Measurements from ENCODE around the gene VPS50.
A peak's percentile ranks its signal among the peaks of the same experiment; 100 is the strongest.

Gene VPS50, protein sequence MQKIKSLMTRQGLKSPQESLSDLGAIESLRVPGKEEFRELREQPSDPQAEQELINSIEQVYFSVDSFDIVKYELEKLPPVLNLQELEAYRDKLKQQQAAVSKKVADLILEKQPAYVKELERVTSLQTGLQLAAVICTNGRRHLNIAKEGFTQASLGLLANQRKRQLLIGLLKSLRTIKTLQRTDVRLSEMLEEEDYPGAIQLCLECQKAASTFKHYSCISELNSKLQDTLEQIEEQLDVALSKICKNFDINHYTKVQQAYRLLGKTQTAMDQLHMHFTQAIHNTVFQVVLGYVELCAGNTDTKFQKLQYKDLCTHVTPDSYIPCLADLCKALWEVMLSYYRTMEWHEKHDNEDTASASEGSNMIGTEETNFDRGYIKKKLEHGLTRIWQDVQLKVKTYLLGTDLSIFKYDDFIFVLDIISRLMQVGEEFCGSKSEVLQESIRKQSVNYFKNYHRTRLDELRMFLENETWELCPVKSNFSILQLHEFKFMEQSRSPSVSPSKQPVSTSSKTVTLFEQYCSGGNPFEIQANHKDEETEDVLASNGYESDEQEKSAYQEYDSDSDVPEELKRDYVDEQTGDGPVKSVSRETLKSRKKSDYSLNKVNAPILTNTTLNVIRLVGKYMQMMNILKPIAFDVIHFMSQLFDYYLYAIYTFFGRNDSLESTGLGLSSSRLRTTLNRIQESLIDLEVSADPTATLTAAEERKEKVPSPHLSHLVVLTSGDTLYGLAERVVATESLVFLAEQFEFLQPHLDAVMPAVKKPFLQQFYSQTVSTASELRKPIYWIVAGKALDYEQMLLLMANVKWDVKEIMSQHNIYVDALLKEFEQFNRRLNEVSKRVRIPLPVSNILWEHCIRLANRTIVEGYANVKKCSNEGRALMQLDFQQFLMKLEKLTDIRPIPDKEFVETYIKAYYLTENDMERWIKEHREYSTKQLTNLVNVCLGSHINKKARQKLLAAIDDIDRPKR

DNA sequence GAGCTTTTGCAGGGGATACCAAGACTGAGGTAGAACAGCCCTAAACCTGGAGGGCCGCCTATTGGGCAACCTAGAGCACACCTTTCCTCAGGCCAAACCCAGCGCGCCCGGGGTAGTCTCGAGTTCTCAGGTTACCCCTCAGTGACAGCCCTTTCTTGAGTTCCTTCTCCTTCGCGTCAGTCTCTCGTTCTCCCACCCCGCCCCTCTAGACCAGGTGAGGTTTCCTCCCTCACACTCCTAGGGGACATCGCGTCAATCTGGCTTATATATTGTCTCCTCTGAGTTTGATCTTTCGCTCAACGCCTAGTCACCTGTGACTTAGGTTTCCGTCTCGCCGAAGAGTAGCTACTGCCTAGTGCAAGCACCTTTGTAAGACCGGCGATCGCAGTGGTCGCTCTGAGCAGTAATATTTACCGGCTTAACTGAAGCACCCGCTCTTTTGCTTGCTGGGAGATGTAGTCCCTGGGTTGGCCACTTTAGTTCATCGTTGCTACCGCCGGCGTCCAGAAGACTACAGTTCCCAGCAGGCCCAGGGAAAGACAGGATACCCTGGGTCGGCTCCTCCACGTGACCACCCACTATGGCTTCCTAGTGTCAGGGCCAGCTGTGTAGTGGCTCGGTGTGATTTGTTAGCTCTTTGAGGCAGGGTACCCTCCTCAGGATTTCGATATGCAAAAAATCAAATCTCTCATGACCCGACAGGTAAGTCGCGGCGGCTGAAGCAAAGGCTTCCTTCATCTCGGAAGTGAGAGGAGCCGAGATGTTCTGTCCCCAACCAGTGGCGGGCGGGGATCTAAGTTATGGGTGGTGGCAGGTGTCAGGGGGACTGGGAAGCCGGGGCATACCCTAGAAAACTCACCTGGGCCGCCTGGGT lies at the start of gene VPS50:
Gene VPS50 (plus strand): TSS at position 568 of the 874 bp plus-strand sequence. CDS start 102 bp downstream, at position 670.
- DNase-seq, result peak; percentile 96

- no peak for DNase-seq
These were observed 46.7 kb upstream of the VPS50 start for GRCh38 chr7:93185303-93186027.

GRCh38 chr7:93188870-93189634 lies 43.1 kb upstream of the VPS50 start:
- no peak for DNase-seq

GRCh38 chr7:93194386-93194785 lies 37.8 kb upstream of the VPS50 start:
- DNase-seq, result no peak

DNA sequence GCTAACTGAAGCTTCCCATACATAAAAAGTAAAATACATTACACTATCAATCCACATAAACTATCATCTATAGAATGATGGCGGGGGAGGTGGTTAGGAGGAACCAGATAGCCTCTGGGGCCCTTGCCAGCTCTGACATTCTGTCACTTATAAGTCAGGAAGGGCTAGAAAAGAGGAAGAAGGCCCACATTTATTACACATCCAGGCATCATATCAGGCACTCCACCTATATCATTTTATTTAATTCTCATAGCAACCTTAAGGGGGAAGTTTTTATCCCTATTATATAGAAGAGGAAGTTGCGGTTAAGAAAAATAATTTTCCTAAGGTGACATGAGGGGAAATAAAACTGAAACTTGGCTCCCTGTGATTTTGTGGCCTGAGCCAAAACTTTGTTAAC lies 35.8 kb upstream of the VPS50 start:
- no peak for DNase-seq

- DNase-seq, result no peak
These were observed 33.7 kb upstream of the VPS50 start for GRCh38 chr7:93198472-93198871.

DNA sequence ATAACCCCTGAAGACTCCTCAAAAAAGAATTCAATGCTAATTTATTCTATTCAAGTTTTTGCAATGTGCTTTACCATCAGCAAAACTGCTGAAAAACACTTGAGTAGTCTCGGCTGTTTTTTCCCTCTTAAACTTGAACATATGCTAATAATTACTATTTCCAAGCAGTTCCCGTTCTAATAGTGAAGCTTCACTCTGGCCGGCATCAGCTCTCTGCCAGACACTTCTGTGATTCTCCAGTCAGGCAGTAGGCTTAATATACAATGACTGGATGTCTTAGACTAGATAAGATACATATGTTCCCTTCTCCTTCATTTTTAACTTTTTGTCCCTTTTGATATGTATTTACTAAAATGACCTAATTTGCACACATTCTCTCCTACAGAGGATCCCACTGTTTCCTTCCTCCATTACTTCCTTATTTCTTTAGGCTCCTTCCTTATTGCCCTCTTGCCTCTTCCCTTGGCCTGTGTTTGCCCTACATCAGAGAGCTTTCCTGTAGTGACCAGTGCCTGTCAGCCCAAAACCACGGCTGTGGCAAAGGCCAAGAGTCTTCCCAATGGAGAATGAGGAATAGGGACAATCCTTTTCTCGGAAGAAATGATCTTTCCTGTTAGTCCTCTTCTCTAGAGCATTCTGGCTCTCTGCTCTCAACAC lies 29.4 kb upstream of the VPS50 start:
- no peak for DNase-seq

GRCh38 chr7:93203496-93203895 lies 28.7 kb upstream of the VPS50 start:
- no peak for DNase-seq

- DNase-seq, result no peak
These were observed 27.1 kb upstream of the VPS50 start for GRCh38 chr7:93205046-93205445.

- DNase-seq, result no peak
These were observed 20.8 kb upstream of the VPS50 start for GRCh38 chr7:93211228-93211818.

DNA sequence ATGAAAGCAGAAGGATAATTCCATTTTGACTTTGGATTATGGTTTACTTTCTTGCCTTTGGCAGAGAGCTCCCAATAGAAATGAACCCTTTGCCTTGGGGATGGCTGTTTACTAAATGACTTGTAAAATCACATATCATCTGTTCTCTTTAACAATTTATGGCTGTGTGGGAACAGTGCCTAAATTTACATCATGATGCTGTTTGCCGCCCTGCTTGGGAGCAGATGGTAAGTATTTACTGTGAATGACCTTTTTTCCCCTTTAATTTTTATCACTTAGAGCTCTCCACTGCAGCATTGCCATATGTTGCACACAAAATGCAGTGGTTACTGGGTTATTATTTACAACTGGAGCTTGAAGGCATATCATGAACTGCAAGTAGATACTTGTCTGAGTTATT lies 19.3 kb upstream of the VPS50 start:
- peak; percentile 98 for DNase-seq

GRCh38 chr7:93218997-93219827 lies 13.0 kb upstream of the VPS50 start:
- DNase-seq, result no peak

GRCh38 chr7:93219868-93220267 lies 12.3 kb upstream of the VPS50 start:
- DNase-seq, result no peak

GRCh38 chr7:93226310-93226709 lies 5.9 kb upstream of the VPS50 start, which contains the start of gene HEPACAM2:
Gene HEPACAM2 (minus strand): TSS chr7:93226469.
- DNase-seq, result peak; percentile 83

- DNase-seq, result peak; percentile 89
These were observed 3.9 kb upstream of the VPS50 start for GRCh38 chr7:93228302-93228701.

GRCh38 chr7:93231259-93231658 lies 907 bp upstream of the VPS50 start:
- DNase-seq, result no peak

DNA sequence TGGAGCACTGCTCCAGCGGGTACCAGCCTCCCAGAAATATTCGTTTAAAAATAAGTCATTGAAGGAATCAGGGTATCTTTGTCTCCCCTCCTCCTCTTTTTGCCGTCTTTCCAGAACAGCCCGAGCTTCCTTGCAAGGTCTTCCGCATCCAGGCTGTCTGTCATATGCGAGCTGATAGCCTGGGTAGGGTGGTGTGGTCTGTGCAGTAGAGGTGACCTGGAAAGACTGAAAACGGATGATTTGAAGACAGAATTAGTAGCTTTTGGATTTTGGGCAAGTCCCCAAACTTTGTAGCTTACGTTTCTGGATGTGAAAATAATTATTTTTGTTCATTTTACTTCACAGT lies 480 bp downstream of the VPS50 start:
- no peak for DNase-seq

DNA sequence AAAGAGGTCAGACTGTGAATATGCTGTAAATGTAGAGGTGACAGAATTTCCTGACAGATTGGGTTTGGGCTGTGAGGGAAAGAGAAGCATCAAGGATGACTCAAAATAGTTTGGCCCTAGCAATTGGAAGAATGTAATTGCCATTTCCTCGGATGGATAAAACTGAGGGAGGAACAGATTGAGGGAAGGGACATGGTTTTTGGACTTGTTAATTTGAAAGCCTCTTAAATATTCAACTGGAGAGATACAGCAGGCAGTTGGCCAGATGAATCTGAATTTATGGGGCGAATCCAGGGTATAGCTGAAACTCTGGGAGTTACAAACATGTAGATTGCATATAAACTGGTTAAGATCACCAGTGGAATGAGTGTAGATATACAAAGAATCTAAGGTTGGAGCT lies 3.4 kb downstream of the VPS50 start:
- no peak for DNase-seq

GRCh38 chr7:93238131-93238530 lies 6.0 kb downstream of the VPS50 start:
- no peak for DNase-seq
